ENCODE data around the gene NMNAT1.
A peak's percentile ranks its signal among the peaks of the same experiment; 100 is the strongest.

NMNAT1 gene

GRCh38 chr1:10033359-10033845 is 90.1 kb downstream of the NMNAT1 start:
- DNase-seq: peak; percentile 80
- H3K18ac ChIP-seq (ENCODE audit: low read length): peak overlapping the region; percentile 77
- no CpG with 5 or more reads among the region's 19 CpGs for WGBS (ENCODE audit: extremely low coverage, insufficient coverage, low lambda C conversion rate)
- peak overlapping the region; percentile 96 for H2BK5ac ChIP-seq (ENCODE audit: low read length)
- peaks cover 6% of the 10 kb centered on the region for H3K79me1 ChIP-seq (ENCODE audit: low read length)
- peak overlapping the region; percentile 100 for H3K4me3 ChIP-seq (ENCODE audit: low read length)
- H3K56ac ChIP-seq (ENCODE audit: low read length): peak overlapping the region; percentile 100
- peak overlapping the region; percentile 32 for H2AK5ac ChIP-seq (ENCODE audit: low read length)
- H3K4me1 ChIP-seq (ENCODE audit: control insufficient read depth, low read depth, low read length): no peaks in the 10 kb centered on the region
- no peak overlapping the region for H4K5ac ChIP-seq (ENCODE audit: low read length)
- H3K23ac ChIP-seq (ENCODE audit: low read length): peak overlapping the region; percentile 87
- peaks cover 22% of the 10 kb centered on the region for H3K79me2 ChIP-seq (ENCODE audit: control insufficient read depth, insufficient read depth, low read length)
- H3K27me3 ChIP-seq (ENCODE audit: insufficient read depth, low read length, poor library complexity): no peaks in the 10 kb centered on the region
- no peak overlapping the region for H4K8ac ChIP-seq (ENCODE audit: low read depth, low read length)
- peak overlapping the region; percentile 73 for H3K4ac ChIP-seq (ENCODE audit: low read depth, low read length)
- H3K36me3 ChIP-seq (ENCODE audit: control insufficient read depth, insufficient read depth, low read length): no peaks in the 10 kb centered on the region
- no peak overlapping the region for H2BK120ac ChIP-seq (ENCODE audit: low read depth, low read length)
- H3K9ac ChIP-seq (ENCODE audit: low read length): peak overlapping the region; percentile 100
- H2BK15ac ChIP-seq (replicated peaks; ENCODE audit: low read depth): no peak overlapping the region
- H3K27ac ChIP-seq (ENCODE audit: low read depth, low read length): peak overlapping the region; percentile 94
- H3K4me2 ChIP-seq (ENCODE audit: low read length): peak overlapping the region; percentile 90

Small RNA genes lying within 50 kb of the gene (small RNA-seq; reads per million reads assigned to genes)
- gene MIR5697 (ENCODE audit: insufficient read depth): 1.1 reads per million

Data from mesendoderm (in vitro differentiated cells).